AG04449 (cell line): ENCODE results near the gene ANKMY1.

ENCODE experiments used
- CTCF ChIA-PET: fragments of 350-600 bp; formaldehyde crosslinking; extraction: SDS; loops from one replicate; lab custom pipeline; 2021; ENCODE audit warnings: antibody characterized with exemption; lab: Yijun Ruan, JAX
- POLR2A ChIA-PET: fragments of 400-600, 350-600 bp; formaldehyde crosslinking; extraction: SDS; loops from one replicate; lab custom pipeline; 2020; ENCODE audit warnings: antibody characterized with exemption, inconsistent platforms; lab: Yijun Ruan, JAX
- DNase-seq: peaks from one replicate; pipeline ENCODE4 v3.0.0-alpha.2; 2010; ENCODE audit warnings: low read depth, low spot score
- H3K4me3 ChIP-seq: 2 replicates; pipeline ENCODE4 v1.5.1; 2011; ENCODE audit warnings: low read depth, mild to moderate bottlenecking, control low read depth, low read length
- TF ChIP-seq, protein P1 (sequence below): IDR thresholded peaks from one replicate; pipeline ENCODE4 v1.5.1; 2011; ENCODE audit warnings: mild to moderate bottlenecking, moderate library complexity, low read length, control low read depth, inconsistent platforms; ENCODE audit not compliant: insufficient read depth; ENCODE audit errors: missing control alignments

The ANKMY1 gene

DNA sequence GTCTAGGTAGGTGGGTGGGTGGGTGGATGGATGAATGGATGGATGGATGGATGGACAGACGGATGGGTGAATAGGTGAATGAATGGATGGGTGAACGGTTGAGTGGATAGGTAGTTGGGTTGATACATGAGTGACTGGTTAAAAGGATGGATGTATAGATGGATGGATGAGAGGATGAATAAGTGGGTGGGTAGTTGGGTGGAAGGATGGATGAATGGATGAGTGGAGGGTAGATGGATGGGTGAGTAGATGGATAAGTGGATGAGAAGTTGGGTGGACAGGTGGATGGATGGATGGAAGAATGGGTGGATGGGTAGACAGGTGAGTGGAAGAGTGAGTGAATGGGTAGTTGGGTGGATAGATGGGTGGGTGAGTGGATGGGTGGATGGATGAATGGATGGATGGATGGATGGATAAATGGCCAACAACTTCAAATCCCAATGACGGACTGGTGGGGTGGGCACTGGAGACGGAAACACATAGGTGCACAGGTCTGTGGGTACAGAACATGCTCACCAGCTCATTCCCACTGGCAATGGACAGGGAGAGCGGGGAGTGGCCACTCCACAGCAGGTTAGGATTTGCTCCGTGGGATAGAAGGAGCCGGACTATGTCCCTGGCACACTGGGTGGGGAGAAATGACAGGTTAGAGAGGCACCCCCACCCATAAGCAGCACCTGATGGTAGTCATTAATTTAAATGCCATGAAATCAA is 48.8 kb downstream of the ANKMY1 start:
- H3K4me3 ChIP-seq = no peak overlapping the region
- ChIA-PET CTCF (interaction anchor here (3.8 kb wide), 1 partner anchor 12 kb away, joined by 17 read pairs; no protein-coding TSS in a partner anchor), POLR2A (no interaction called here)
- no peak for DNase-seq
- TF ChIP-seq, protein P1, sequence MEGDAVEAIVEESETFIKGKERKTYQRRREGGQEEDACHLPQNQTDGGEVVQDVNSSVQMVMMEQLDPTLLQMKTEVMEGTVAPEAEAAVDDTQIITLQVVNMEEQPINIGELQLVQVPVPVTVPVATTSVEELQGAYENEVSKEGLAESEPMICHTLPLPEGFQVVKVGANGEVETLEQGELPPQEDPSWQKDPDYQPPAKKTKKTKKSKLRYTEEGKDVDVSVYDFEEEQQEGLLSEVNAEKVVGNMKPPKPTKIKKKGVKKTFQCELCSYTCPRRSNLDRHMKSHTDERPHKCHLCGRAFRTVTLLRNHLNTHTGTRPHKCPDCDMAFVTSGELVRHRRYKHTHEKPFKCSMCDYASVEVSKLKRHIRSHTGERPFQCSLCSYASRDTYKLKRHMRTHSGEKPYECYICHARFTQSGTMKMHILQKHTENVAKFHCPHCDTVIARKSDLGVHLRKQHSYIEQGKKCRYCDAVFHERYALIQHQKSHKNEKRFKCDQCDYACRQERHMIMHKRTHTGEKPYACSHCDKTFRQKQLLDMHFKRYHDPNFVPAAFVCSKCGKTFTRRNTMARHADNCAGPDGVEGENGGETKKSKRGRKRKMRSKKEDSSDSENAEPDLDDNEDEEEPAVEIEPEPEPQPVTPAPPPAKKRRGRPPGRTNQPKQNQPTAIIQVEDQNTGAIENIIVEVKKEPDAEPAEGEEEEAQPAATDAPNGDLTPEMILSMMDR = no peak

DNA sequence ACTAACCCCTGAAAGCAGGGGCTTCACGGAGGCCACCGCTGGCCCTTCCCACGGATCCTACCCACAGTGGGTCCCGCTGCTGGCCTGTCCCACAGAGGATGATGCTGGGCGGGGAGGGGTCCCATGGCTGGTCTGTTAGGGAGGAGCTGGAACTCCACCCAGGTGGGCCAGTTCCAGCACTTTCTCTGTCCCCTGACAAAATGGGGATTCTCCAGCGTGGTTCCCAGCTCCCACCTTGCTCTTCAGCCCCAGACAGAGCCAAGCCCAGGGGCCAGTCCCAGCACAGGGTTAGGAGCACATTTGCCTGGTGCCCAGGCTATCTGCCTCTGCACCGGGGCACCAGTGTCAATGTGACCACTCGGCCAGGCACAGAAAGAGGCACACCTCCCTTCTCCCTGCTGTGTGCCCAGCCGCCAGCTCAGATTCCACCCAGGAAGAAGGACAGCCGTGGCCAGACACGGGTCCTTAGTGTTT is 50.0 kb downstream of the ANKMY1 start:
- ChIA-PET CTCF (interaction anchor here (1.0 to 3.8 kb wide), 3 partner anchors 11 to 266 kb away, joined by 3 to 17 read pairs (median 3); no protein-coding TSS in a partner anchor), POLR2A (interaction anchor here (0.8 kb wide), 1 partner anchor 12 kb away, joined by 3 read pairs; no protein-coding TSS in a partner anchor)
- no peak for DNase-seq
- no peak overlapping the region for H3K4me3 ChIP-seq
- TF ChIP-seq, protein P1 = no peak

DNA sequence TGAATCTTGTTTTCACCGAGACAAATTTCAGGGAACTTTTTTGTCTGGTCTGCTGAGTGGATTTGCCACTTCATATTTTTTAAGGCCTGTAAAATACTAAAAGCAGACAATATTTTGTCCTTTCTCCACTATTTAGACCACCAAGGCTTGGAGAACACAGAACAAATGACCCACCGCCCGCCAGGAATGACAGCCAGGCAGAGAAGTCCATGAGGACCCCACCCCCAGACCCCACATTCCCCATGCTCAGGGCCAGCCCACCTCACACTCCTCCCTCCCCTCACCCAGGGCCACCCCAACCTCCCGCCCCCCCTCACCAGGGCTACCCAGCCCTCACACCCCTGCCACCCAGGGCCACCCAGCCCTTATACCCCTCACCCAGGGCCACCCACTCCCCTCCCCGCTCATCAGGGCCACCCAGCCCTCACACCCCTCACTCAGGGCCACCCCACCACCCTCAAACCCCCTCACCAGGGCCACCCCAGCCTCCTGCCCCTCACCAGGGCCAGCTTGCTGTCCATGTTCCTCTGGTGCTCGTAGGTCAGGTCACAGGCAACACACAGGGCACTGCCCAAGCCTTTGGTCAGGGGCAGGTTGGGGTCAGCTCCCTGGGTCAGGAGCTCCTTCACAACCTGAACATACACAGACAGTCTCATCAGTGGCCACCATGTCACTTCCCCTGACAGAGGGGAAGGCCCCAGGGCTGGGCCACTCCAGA is 50.6 kb downstream of the ANKMY1 start:
- CTCF ChIA-PET = interaction anchor here (1.0 to 3.8 kb wide), 3 partner anchors 10 to 266 kb away, joined by 3 to 17 read pairs (median 3); no protein-coding TSS in a partner anchor

DNA sequence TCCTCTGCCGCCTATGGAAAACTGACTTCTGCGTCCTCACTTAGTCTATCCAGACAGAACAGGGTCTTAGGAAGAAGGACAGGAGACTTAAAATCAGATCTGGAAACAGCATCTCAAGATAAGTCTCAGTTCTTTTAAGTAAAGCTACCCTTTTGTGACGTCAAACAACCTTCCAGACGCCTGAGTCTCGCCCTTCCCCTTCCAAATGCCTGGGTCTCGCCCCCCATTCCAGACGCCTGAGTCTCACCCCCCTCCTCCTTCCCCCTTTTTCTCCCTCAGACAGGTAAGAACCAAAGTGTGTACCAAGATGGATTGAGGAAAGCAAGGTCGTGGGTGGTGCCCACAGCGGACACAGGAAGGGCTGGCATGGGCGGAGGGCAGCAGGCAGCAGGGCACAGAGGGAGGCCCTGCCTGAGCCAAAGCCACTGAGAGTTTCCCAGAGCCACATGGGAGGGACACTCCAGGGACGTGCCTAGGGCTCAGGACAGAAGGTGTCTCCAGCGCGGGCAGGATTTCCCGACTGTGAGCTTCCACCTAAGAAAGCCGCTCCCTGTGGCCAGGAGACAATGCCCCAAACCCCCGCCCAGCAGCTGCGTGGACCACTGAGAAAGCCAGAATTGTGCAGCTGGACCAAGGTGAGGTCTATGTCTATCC is 51.3 kb downstream of the ANKMY1 start:
- DNase-seq = no peak
- H3K4me3 ChIP-seq = no peak overlapping the region
- POLR2A ChIA-PET = no interaction called here
- TF ChIP-seq, protein P1 = no peak
- CTCF ChIA-PET = interaction anchor here (1.0 to 3.8 kb wide), 2 partner anchors 10 to 265 kb away, joined by 3 to 17 read pairs; no protein-coding TSS in a partner anchor

More for the DNA sequence above, 50.6 kb downstream of the ANKMY1 start:
- no peak overlapping the region for H3K4me3 ChIP-seq
- TF ChIP-seq, protein P1 = no peak
- POLR2A ChIA-PET = no interaction called here
- no peak for DNase-seq

DNA sequence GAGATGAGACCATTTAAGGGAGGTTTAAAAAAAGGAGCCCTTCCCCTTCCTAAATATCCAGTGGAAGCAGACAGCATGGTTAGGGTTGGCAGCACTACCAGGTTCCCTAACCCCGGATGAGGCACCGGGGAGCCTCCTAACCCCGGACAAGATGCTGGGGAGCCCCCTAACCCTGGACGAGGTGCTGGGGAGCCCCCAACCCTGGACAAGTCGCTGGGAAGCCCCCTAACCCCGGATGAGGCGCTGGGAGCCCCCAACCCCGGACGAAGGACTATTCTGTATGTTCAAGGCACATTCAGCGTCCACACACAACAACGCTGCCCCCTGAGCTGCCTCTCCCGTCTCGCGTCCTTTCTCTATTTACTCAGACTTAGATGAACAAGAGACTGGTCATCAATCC is 51.9 kb downstream of the ANKMY1 start:
- DNase-seq = no peak
- CTCF ChIA-PET = interaction anchor here (0.7 to 3.8 kb wide), 4 partner anchors 8 to 335 kb away, joined by 3 to 17 read pairs (median 4); no protein-coding TSS in a partner anchor
- TF ChIP-seq, protein P1 = no peak
- POLR2A ChIA-PET = no interaction called here
- no peak overlapping the region for H3K4me3 ChIP-seq
